ENCODE data around the gene PSG7. TPM values are rescaled to one million over a fixed set of nuclear protein-coding genes. Genes with fewer than 3 reads are reported as not detected.

PSG7 gene
- polyA plus RNA-seq, result not detected in 2 replicates

GRCh38 chr19:42937107-42937506 is at the start of gene PSG7:
PSG7 (minus strand) TSS chr19:42937207; CDS start chr19:42937076, 131 bp downstream.

DNA sequence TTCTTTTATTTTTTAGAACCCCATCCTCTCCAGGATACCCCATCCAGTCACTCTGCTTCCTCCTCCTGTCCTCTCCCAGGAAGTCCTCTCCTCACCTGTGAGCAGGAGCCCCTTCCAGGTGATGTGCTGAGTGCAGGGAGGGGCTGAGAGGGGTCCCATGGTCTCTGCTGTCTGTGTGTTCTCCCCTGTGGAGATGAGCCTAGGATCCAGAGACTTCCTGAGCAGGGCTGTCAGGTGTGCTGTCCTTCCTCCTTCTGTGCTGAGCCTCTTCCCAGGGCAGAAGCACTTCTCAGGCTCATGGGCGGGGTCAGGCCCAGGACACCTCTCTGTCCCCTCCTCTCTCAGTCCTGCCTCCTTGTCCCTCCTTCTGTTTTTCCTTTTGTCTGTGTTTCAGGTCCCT is 19.4 kb downstream of the PSG7 start, which contains the start of gene PSG6:
PSG6 (minus strand) TSS at position 261 of the 400 bp plus-strand sequence; CDS start at position 159, 102 bp downstream.

GRCh38 chr19:42879613-42880012 is 57.4 kb downstream of the PSG7 start, which contains the start of gene PSG1:
PSG1 (minus strand) TSS chr19:42879713; CDS start chr19:42879581, 132 bp downstream.

Other genes starting within 250 kb of the PSG7 start
- not detected in 2 replicates for gene PSG3, start 196.7 kb downstream of the PSG7 start, polyA plus RNA-seq
- not detected in 2 replicates for gene PSG8, start 171.5 kb downstream of the PSG7 start, polyA plus RNA-seq
- 0.67 TPM in 1 of 2 replicates, not detected in the other for gene PSG1, start 57.5 kb downstream of the PSG7 start, polyA plus RNA-seq
- 0.42 TPM in 1 of 2 replicates, not detected in the other for gene PSG6, start 19.3 kb downstream of the PSG7 start, polyA plus RNA-seq
- not detected in 2 replicates for gene PSG11, start 89.3 kb upstream of the PSG7 start, polyA plus RNA-seq
- not detected in 2 replicates for gene PSG2, start 145.5 kb upstream of the PSG7 start, polyA plus RNA-seq
- gene PSG5, start 249.3 kb upstream of the PSG7 start, polyA plus RNA-seq, result not detected in 2 replicates